GM21737 (cell line): ENCODE data around the gene POU2F2.

Experiments used
- ATAC-seq: cut with Tn5 transposase; IDR thresholded peaks from one replicate; pipeline ENCODE4 v1.9.1; 2021; ENCODE audit warnings: mild to moderate bottlenecking, moderate library complexity; ENCODE audit not compliant: unreplicated experiment

Gene POU2F2

GRCh38 chr19:42155796-42156195, 23.6 kb upstream of the POU2F2 start:
- ATAC-seq, result no peak

GRCh38 chr19:42154471-42155323, 22.5 kb upstream of the POU2F2 start:
- no peak for ATAC-seq

- ATAC-seq, result no peak
Observed at GRCh38 chr19:42153672-42154433, 21.6 kb upstream of the POU2F2 start.

GRCh38 chr19:42152910-42153671, 20.8 kb upstream of the POU2F2 start:
- ATAC-seq, result no peak

- no peak for ATAC-seq
Observed at GRCh38 chr19:42151782-42152684, 19.8 kb upstream of the POU2F2 start.

DNA sequence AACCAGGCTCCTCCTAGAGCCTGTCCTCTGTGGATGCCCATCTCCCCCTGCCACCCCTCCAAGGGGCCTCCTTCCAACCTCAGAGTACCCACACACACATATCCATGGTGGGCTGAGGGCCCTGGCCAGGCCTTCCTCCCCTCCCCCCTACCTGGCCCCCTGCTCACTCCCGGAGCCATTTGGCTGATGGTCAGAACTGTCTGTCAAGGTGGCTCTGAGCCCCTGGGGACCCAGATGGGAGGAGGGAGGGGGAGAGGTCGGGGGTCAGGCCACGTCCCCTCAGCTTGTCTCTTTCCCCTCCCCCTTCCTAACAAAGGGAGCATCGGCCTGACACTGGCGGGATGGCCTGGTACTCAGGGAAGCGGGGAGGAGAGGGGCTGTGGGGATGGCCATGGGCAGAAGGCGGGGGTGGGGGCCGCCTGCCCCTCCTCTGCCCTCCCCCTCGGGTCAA, 18.7 kb upstream of the POU2F2 start:
- no peak for ATAC-seq

DNA sequence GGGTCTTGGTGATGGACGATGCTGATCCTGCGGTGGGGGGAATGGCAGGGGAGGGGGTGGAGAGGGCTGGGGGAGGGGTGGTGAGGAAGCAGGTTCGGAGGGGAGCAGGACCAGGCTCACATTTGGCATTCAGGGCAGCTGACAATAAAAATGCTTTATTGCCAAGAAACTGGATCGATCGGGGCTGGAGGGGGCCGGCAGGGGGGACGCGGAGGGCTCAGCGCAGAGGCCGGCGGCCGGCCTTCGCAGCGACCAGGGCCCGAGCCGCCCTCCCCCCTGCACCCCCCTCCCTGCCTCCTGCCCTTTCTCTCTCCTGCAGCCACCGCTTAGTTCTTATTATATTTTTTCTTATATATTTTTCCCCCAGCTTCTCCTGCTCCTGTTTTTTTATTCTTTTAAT, 18.1 kb upstream of the POU2F2 start:
- no peak for ATAC-seq

GRCh38 chr19:42149447-42150202, 17.4 kb upstream of the POU2F2 start:
- no peak for ATAC-seq

DNA sequence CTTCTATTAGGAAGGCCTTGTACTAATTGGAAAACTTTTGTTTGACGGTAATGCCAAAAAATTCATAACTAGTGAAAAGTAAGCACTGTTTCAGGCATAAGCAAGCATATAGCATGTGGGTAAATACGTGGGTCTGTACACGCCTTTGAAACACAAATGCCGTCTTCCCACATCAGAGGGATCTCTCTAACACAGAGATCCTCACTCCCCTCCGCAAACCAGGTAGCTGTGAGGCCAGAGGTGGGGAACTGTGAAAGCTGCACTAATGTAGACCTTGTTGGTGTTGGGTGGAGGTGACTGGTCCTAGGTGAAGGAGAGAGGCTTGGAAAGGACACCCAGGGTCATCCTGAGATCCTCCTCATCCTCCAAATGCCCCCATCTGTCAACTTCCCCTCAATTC, 16.0 kb upstream of the POU2F2 start:
- no peak for ATAC-seq

DNA sequence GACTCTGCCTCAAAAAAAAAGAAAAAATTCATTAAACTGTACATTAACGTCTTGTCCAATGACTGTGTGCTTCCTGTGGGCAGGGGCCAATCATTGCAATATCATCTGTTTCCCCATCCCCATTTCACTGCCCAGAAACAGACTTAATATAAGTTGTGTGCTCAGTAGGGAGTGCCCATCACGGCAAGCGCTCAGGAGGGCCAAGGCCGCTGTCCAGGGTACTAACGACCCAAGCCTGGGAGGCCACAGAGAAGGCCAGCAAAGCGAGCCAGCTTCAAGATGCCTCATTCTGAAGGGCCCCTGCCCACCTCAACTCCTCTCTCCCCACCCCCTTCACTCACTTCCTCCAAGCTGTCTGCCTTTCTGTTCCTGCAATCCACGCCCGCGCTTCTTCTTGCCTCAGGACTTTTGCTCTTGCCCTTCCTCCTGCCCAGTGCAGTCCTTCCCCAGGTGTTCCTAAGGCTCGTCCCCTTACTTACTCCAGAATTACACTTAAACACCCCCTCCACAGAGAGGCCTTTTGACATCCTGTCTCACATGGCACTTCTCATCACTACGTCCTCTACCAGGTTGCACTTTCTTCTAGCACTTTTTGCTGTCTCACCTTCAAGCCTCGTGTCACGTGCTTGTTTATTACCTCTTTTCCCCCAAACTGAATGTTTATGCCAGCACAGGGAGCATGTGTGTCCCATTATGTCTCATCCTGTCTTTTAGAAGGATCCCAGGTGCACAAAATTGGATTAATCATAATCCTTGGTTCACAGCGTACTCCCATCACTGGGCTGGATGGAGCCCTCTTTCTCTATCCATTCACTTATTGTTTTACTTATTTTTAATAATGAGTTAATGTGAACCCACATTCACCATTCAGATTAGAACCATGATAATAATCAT, 11.3 kb upstream of the POU2F2 start:
- ATAC-seq, result no peak

- ATAC-seq, result no peak
Observed at GRCh38 chr19:42140125-42140754, 8.0 kb upstream of the POU2F2 start.

DNA sequence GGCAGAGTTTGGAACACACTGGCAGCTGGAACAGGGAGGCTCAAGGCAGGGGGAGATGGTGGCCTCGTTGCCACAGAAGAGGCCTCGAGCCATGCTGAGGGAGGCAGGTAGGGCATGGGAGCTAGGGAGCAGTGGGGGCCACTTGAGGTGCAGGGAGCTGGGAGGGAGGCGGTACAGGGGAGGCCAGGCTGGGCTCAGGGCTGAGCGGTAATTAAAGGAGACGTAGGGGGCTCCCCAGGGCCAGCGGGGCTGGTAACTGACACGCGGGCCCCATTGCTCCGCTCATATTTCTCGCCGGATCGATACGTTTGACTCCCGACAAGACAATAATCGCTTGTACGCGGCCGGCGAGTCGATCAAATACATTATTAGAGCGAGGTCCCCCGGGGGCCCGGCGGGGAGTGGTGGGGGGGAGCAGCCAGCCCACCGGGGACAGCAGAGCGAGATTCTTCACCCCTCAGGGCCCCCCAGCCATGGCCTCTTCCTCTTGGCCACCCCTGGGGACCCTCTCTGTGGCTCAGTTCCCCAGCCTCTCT, 2.4 kb upstream of the POU2F2 start:
- no peak for ATAC-seq

DNA sequence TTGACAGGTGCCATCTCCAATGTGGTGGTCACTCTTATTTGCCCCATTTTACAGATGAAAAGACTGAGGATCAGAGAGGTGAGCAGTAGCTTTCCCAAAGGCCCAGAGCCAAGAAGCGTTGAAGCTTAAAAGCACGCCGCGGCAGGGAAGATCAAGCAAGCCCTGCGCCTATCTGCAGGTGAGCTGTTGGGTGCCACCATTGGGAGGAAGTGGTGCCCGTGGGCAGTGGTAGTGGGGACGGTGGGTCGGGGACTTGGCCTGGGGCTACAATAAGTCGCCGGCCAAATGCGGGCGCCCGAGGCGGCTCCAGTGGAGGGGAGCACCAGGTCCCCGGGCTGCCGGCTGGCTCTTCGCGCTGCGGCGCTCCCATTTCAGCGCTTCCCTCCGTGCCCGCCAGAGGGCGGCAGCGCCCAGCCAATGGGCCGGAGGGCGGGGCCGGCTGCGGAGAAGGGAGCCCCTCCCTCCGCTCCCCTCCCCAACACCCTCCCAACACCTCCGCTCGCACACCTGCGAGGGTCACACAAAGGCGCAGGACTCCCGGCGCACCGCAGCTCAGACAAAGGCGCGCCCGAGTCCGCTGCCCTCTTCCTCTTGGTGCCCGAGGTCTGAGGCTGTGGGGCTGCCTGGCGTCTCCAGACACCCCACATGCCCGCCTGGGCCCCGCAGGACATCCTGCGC, 744 bp upstream of the POU2F2 start:
- peak; percentile 36 for ATAC-seq

DNA sequence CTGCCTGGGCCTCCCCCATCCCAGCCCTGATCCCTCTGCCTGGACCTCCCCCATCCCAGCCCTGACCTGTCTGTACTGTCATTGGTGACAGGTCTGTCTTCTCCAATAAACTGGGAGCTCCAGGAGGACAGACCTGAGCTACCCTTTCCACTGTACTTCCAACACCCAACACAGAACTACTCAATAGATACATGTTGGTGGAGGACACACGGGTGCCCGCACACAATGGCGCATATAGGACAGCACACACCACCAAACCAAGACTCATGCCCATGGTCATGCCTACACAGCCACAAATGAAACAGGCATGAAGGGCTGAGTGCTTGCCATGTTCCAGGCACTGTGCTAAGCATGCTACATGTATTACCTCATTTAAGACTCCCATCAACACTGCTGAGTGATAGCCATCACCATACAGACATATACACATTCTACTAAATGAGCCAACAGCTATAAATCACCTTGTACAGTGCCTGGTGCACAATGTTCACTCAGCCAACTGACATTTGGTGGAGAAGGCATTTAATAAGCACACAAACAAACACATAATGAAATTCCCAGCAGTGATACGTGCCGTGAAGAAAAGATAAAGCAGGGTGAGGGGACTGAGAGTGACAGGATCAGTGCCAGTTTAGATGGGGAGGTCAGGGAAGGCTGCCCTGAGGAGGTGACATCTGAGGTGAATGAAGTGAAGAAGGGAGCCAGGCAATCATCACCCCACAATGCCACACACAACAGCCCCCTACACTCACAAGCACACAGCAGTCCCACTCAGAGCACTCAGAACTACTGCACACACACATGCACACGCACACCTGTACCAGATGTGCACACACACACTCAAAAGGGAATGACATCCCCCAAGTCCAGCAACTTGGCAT, 857 bp downstream of the POU2F2 start:
- ATAC-seq, result no peak

GRCh38 chr19:42130254-42130573, 2.0 kb downstream of the POU2F2 start:
- no peak for ATAC-seq

GRCh38 chr19:42129399-42130253, 2.6 kb downstream of the POU2F2 start:
- peak; percentile 42 for ATAC-seq
